GM18951 (cell line): ENCODE data around the gene AMY1A.
"Not testable (repeated sequence)": the region's sequence is repeated elsewhere in the genome, so short reads cannot be mapped to it uniquely, and the experiment has no call there.

ENCODE experiments used
- POLR2A ChIP-seq: IDR thresholded peaks from 4 replicates; pipeline ENCODE4 v1.6.1; 2011; ENCODE audit warnings: mild to moderate bottlenecking; ENCODE audit not compliant: insufficient read length, insufficient read depth; ENCODE audit errors: extremely low read depth
- in situ Hi-C: fragments of 300-500 bp; cut with MboI; formaldehyde crosslinking; loops from one replicate; pipeline ENCODE4 v1.12.0; 2022; ENCODE audit warnings: low sequenced_read_pairs, mixed read lengths, inconsistent platforms; ENCODE audit not compliant: unreplicated experiment

Gene AMY1A

GRCh38 chr1:103655460-103655859, at the start of gene AMY1A:
TSS of gene AMY1A (plus strand) at chr1:103655760. CDS start at chr1:103656331, 571 bp downstream.
- in situ Hi-C loops, result not testable (repeated sequence)

- no peak for TF ChIP-seq POLR2A
- in situ Hi-C loops, result loop anchor here (25.0 kb wide), 1 partner anchor 96 kb away; no protein-coding TSS in a partner anchor
Measured at GRCh38 chr1:103616362-103616761, 39.2 kb upstream of the AMY1A start.

- in situ Hi-C loops, result loop anchor here (25.0 kb wide), 1 partner anchor 95 kb away; no protein-coding TSS in a partner anchor
Measured at GRCh38 chr1:103616994-103617477, 38.5 kb upstream of the AMY1A start, which contains the start of gene AMY2A. TSS of gene AMY2A (plus strand) at chr1:103617427. CDS start at chr1:103617441, 14 bp downstream.

GRCh38 chr1:103627436-103627835, 28.1 kb upstream of the AMY1A start:
- in situ Hi-C loops, result not testable (repeated sequence)

GRCh38 chr1:103641194-103641593, 14.4 kb upstream of the AMY1A start:
- in situ Hi-C loops, result not testable (repeated sequence)

- in situ Hi-C loops, result not testable (repeated sequence)
Measured at GRCh38 chr1:103643908-103644307, 11.7 kb upstream of the AMY1A start.

GRCh38 chr1:103650305-103650704, 5.3 kb upstream of the AMY1A start:
- in situ Hi-C loops, result not testable (repeated sequence)

- in situ Hi-C loops, result not testable (repeated sequence)
Measured at GRCh38 chr1:103650889-103651288, 4.7 kb upstream of the AMY1A start.

- in situ Hi-C loops, result not testable (repeated sequence)
Measured at GRCh38 chr1:103654133-103654532, 1.4 kb upstream of the AMY1A start.

GRCh38 chr1:103676335-103676734, 20.8 kb downstream of the AMY1A start:
- in situ Hi-C loops, result not testable (repeated sequence)

GRCh38 chr1:103696110-103696509, 40.5 kb downstream of the AMY1A start, which contains the start of gene AMY1B:
TSS of gene AMY1B (minus strand) at chr1:103696210. CDS start at chr1:103695639, 571 bp downstream.
- in situ Hi-C loops, result not testable (repeated sequence)

GRCh38 chr1:103697430-103697829, 41.9 kb downstream of the AMY1A start:
- in situ Hi-C loops, result not testable (repeated sequence)

GRCh38 chr1:103700669-103701068, 45.1 kb downstream of the AMY1A start:
- in situ Hi-C loops, result loop anchor here (25.0 kb wide), 1 partner anchor 88 kb away; the partner anchor contains the start of gene AMY2A

- in situ Hi-C loops, result loop anchor here (25.0 kb wide), 1 partner anchor 89 kb away; the partner anchor contains the start of gene AMY2A
Measured at GRCh38 chr1:103701256-103701655, 45.7 kb downstream of the AMY1A start.

- in situ Hi-C loops, result loop anchor here (25.0 kb wide), 1 partner anchor 95 kb away; the partner anchor contains the start of gene AMY2A
Measured at GRCh38 chr1:103707670-103708069, 52.1 kb downstream of the AMY1A start.

GRCh38 chr1:103710381-103710780, 54.8 kb downstream of the AMY1A start:
- in situ Hi-C loops, result loop anchor here (25.0 kb wide), 1 partner anchor 98 kb away; the partner anchor contains the start of gene AMY2A
